Smooth muscle cell of the pulmonary artery (primary cell): ENCODE measurements around the gene ALPL. TPM values are rescaled to one million over a fixed set of nuclear protein-coding genes. Genes with fewer than 3 reads are reported as not detected.

Source experiments
- total RNA-seq: library from RNA; depleted of rRNA; stranded (reverse); fragments of >200 nt; gene quantifications from 2 replicates; pipeline ENCODE4 v1.2.3, GENCODE V29; 2014

The ALPL gene
- total RNA-seq = 0.36 and 2.1 TPM in 2 replicates

GRCh38 chr1:21509351-21510112 lies at the start of gene ALPL:
ALPL (plus strand) TSS chr1:21509423; CDS start chr1:21554082, 44,659 bp downstream.

Other genes with a start within 250 kb of the ALPL start
- 240 and 410 TPM in 2 replicates for gene ECE1, start 219.0 kb upstream of the ALPL start, total RNA-seq
- 12.6 and 14.9 TPM in 2 replicates for gene NBPF3, start 69.3 kb upstream of the ALPL start, total RNA-seq
- 0.20 and 0.23 TPM in 2 replicates for gene RAP1GAP, start 159.9 kb downstream of the ALPL start, total RNA-seq